HEK293 (cell line): ENCODE data around the gene KIZ.

Experiments
- KLF10 ChIP-seq: fragments of 450-650 bp; IDR thresholded peaks from 2 replicates; pipeline ENCODE4 v1.5.1; 2018; ENCODE audit warnings: missing biosample characterization, mild to moderate bottlenecking, missing genetic modification characterization
- ZNF174 ChIP-seq: fragments of 450-650 bp; formaldehyde crosslinking; IDR thresholded peaks from 2 replicates; pipeline ENCODE4 v1.5.0; 2017; ENCODE audit warnings: missing biosample characterization, mild to moderate bottlenecking, missing genetic modification characterization
- TF ChIP-seq, protein P1 (sequence below): sonication (generic); formaldehyde crosslinking; IDR thresholded peaks from 2 replicates; pipeline ENCODE4 v1.8.1; 2022; ENCODE audit warnings: mild to moderate bottlenecking, moderate library complexity, missing genetic modification reagents
- TF ChIP-seq, protein P2 (sequence below): fragments of 450-650 bp; formaldehyde crosslinking; IDR thresholded peaks from 2 replicates; pipeline ENCODE4 v1.5.1; 2016; ENCODE audit warnings: missing biosample characterization, missing genetic modification characterization
- TF ChIP-seq, protein P3 (sequence below): fragments of 450-650 bp; formaldehyde crosslinking; IDR thresholded peaks from 2 replicates; pipeline ENCODE4 v1.5.1; 2016; ENCODE audit warnings: missing biosample characterization, missing genetic modification characterization

DNA sequence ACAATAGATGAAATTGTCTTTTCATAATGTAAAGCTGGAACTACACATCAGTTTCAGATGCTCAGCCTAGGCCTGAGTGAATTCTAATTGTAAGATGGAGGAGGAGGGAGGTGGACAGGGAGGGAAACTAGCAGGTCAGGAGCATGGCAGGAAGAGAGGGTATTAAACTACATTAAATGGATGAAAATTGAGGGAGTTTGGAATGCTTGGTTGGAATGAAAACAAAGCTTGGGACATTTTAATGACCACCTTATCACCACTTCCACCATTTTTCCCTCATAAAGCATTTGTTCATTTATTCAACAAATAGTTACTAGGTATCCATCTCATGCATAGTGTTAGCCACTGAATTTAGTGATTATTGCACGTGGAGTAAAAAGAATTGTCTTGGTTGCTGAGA is 65.0 kb downstream of the KIZ start:
- TF ChIP-seq, protein P1, sequence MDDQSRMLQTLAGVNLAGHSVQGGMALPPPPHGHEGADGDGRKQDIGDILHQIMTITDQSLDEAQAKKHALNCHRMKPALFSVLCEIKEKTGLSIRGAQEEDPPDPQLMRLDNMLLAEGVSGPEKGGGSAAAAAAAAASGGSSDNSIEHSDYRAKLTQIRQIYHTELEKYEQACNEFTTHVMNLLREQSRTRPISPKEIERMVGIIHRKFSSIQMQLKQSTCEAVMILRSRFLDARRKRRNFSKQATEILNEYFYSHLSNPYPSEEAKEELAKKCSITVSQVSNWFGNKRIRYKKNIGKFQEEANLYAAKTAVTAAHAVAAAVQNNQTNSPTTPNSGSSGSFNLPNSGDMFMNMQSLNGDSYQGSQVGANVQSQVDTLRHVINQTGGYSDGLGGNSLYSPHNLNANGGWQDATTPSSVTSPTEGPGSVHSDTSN (CRISPR knock-in tag), result no peak
- TF ChIP-seq, protein P2, sequence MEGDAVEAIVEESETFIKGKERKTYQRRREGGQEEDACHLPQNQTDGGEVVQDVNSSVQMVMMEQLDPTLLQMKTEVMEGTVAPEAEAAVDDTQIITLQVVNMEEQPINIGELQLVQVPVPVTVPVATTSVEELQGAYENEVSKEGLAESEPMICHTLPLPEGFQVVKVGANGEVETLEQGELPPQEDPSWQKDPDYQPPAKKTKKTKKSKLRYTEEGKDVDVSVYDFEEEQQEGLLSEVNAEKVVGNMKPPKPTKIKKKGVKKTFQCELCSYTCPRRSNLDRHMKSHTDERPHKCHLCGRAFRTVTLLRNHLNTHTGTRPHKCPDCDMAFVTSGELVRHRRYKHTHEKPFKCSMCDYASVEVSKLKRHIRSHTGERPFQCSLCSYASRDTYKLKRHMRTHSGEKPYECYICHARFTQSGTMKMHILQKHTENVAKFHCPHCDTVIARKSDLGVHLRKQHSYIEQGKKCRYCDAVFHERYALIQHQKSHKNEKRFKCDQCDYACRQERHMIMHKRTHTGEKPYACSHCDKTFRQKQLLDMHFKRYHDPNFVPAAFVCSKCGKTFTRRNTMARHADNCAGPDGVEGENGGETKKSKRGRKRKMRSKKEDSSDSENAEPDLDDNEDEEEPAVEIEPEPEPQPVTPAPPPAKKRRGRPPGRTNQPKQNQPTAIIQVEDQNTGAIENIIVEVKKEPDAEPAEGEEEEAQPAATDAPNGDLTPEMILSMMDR (tag by site-specific recombination), result no peak
- TF ChIP-seq ZNF174 (no peak), KLF10 (tag by site-specific recombination) (no peak)
- TF ChIP-seq, protein P3, sequence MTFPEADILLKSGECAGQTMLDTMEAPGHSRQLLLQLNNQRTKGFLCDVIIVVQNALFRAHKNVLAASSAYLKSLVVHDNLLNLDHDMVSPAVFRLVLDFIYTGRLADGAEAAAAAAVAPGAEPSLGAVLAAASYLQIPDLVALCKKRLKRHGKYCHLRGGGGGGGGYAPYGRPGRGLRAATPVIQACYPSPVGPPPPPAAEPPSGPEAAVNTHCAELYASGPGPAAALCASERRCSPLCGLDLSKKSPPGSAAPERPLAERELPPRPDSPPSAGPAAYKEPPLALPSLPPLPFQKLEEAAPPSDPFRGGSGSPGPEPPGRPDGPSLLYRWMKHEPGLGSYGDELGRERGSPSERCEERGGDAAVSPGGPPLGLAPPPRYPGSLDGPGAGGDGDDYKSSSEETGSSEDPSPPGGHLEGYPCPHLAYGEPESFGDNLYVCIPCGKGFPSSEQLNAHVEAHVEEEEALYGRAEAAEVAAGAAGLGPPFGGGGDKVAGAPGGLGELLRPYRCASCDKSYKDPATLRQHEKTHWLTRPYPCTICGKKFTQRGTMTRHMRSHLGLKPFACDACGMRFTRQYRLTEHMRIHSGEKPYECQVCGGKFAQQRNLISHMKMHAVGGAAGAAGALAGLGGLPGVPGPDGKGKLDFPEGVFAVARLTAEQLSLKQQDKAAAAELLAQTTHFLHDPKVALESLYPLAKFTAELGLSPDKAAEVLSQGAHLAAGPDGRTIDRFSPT, result no peak
